Measurements from ENCODE around the gene APOL4. TPM values are rescaled to one million over a fixed set of nuclear protein-coding genes. Genes with fewer than 3 reads are reported as not detected.

Gene APOL4
- polyA plus RNA-seq, 6 donors from 2014 or later, result 0.09 to 1.6 (median 0.72) TPM; not detected in 2

DNA sequence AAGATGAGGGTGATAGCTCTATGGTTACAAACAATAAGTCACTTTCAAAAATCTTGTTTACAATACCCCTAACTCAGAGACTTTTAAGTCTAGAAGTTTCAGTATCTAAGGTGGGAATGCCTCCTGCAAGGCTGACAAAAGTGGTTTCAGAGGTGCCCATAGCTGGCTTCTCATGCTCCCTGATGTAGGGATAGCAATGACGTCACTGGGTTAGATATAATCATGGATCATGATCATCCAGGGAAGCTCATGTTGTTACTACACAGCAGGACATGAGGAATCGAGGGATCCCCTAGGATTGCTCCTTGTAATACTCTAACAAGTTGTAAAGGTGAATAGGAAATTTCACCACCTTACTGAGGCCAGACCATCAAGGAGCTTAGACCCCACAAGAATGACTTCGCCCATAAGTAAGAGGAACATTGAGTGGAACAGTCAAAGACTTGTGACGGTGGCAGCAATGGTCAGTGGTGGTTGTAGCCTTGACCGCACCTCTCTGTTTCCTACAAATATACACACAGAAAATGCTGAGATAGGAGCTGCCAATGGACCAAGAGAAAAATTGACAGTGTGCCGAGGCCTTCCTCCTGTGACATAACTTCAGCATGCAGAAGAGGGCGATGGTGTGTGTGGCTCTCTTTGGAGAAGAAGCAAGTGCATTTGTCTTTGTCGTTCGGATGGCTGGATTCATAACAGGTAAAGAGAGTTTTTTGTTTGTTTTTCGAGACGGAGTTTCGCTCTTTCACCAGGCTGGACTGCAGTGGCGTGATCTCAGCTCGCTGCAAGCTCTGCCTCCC lies 15.6 kb downstream of the APOL4 start:
- Mint-ChIP-seq H3K36me3 (peaks cover 4 to 8% of the 10 kb centered on the region in 2 donors), H3K4me1 (no peaks in the 10 kb centered on the region), H3K4me3 (no peak overlapping the region), H3K9me3 (no peaks in the 10 kb centered on the region), H3K27ac (peak overlapping the region in 1 of 6 donors; percentile 67), H3K27me3 (peaks cover 0 to 18% (median 15%) of the 10 kb centered on the region in 3 donors)
- DNase-seq (no peak), ATAC-seq (ENCODE audit: low read depth in 2 of 2) (no peak)

DNA sequence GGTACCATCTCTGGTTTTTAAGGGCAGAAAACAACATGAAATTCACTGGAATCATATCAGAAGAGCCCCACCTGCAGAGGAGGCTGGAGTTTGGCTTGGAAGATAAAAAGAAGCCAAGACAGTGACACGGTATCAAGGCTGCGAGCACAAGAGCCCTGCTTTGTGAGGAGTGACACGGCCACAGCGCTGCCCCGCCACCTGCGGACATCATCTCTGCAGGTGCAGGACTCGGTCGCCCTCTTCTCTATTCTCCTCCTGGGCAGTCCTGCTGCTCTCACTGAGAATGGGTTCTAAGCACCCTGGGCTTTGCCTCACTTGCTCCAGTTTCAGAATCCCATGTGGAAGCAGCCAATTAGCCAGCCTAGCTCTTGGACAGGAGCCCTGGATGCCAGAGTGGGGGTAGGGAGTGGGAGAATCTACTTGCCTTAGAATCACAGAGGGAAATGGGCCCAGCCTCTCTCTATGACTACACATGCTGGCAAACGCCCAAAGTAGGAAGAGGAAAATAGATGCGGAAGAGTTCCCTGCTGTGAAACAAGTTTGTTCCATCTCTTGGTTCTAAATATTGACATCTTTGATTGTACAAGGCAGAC lies 17.1 kb downstream of the APOL4 start:
- Mint-ChIP-seq H3K27me3 (peaks cover 0 to 10% (median 9%) of the 10 kb centered on the region in 3 donors), H3K27ac (no peak overlapping the region), H3K36me3 (peaks cover 3 to 4% of the 10 kb centered on the region in 2 donors), H3K4me3 (no peak overlapping the region), H3K4me1 (peaks cover 0 to 7% (median 0%) of the 10 kb centered on the region in 3 donors), H3K9me3 (no peaks in the 10 kb centered on the region)
- ATAC-seq (ENCODE audit: low read depth in 2 of 2) (no peak), DNase-seq (no peak)

DNA sequence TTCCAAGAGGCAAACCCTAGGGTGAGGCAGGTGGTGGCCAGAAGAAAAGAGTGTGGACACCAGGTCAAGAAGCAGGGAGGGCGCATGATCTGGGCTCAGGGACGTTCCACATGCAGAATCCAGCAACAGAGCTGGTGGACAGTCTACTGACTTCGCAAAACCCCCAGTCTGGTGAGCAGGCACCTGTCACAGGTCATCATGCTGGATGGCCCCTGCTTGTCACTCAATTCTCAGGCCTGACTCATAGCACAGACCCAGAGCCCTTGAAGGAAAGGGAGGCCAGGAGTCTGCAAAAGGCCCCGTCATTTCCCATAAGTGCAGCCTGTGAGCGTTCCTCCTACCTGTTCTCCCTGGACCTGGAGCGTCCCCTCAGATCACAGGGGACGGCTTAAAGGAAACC lies 18.2 kb downstream of the APOL4 start:
- H3K36me3 Mint-ChIP-seq, result peaks cover 0 to 4% of the 10 kb centered on the region in 2 donors
- H3K4me3 Mint-ChIP-seq, result no peak overlapping the region
- H3K4me1 Mint-ChIP-seq, result peaks cover 0 to 7% (median 0%) of the 10 kb centered on the region in 3 donors
- no peaks in the 10 kb centered on the region for H3K9me3 Mint-ChIP-seq
- DNase-seq, result no peak
- H3K27me3 Mint-ChIP-seq, result peaks cover 0 to 5% (median 0%) of the 10 kb centered on the region in 3 donors
- ATAC-seq (ENCODE audit: low read depth in 2 of 2), result no peak
- H3K27ac Mint-ChIP-seq, result no peak overlapping the region

DNA sequence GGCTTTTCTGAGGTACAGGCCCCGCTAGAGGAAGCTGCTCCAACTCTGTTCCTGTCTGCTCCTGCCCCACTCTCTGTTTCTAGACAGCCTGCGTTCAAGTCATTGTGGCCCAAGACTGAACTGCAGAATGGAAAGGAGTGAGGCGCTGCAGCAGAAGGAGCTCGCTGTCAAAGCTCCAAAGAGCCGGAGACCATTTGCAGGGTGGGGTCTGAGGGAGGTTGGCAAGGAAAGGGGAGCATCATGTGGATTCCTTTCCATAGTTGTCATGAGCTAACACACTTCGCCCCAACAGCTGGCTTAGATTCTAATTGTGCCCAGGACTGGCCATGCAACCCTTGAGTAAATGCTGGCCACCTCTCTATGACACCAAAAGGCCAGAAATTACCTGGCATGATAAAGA lies 18.8 kb downstream of the APOL4 start:
- no peak for ATAC-seq (ENCODE audit: low read depth in 2 of 2)
- H3K4me1 Mint-ChIP-seq, result peaks cover 0 to 7% (median 0%) of the 10 kb centered on the region in 3 donors
- H3K27me3 Mint-ChIP-seq, result peaks cover 0 to 5% (median 0%) of the 10 kb centered on the region in 3 donors
- H3K9me3 Mint-ChIP-seq, result no peaks in the 10 kb centered on the region
- no peak overlapping the region for H3K27ac Mint-ChIP-seq
- no peak overlapping the region for H3K4me3 Mint-ChIP-seq
- H3K36me3 Mint-ChIP-seq, result no peaks in the 10 kb centered on the region
- no peak for DNase-seq

DNA sequence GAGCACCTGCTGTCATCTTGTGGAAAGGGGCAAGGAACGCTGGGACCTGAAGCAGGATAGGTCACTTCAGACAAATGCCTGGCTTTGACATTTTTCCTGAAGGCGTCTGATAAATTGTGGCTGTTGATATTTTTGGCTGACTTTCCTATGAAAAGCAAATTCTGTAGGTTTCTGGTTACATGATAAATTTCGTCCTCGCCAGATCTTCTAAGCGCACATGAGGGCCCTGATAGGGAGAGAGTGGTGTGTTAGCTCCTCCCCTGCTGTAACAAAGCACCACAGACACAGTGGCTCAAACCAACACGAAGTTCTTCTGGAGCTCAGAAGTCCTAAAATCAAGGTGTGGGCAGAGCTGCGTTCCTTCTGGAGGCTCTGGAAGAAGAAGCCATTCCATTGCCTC lies 19.6 kb downstream of the APOL4 start:
- ATAC-seq (ENCODE audit: low read depth in 2 of 2) (no peak), DNase-seq (no peak)
- H3K4me3 Mint-ChIP-seq, result peak overlapping the region in 1 of 8 donors; percentile 36
- no peak overlapping the region for H3K27ac Mint-ChIP-seq
- H3K27me3 Mint-ChIP-seq, result peaks cover 0 to 5% (median 0%) of the 10 kb centered on the region in 3 donors
- no peaks in the 10 kb centered on the region for H3K36me3 Mint-ChIP-seq
- peaks cover 0 to 7% (median 0%) of the 10 kb centered on the region in 3 donors for H3K4me1 Mint-ChIP-seq
- H3K9me3 Mint-ChIP-seq, result no peaks in the 10 kb centered on the region

DNA sequence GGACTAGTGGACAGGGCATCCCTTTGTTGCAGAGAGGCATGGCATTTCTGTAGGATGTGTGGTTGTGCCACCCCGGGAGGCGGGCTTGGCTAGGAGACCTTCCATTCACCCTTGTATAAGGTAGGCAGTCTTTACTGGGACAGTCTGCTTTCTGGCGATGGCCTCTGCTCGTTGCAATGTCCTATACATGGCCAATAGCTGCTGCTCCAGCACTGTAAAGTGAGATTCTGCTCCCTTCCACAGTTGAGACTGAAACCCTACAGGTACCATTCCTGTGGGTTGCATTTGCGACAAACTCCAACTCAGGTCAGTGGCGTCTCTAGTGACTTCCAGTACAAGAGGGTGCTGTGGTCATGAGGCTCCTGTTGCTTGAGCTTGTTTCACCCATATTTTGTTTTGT lies 20.7 kb downstream of the APOL4 start:
- ATAC-seq (ENCODE audit: low read depth in 2 of 2) (no peak), DNase-seq (no peak)
- Mint-ChIP-seq H3K9me3 (no peaks in the 10 kb centered on the region), H3K27ac (no peak overlapping the region), H3K4me1 (peaks cover 0 to 7% (median 0%) of the 10 kb centered on the region in 3 donors), H3K27me3 (peaks cover 0 to 5% (median 0%) of the 10 kb centered on the region in 3 donors), H3K4me3 (no peak overlapping the region), H3K36me3 (no peaks in the 10 kb centered on the region)

DNA sequence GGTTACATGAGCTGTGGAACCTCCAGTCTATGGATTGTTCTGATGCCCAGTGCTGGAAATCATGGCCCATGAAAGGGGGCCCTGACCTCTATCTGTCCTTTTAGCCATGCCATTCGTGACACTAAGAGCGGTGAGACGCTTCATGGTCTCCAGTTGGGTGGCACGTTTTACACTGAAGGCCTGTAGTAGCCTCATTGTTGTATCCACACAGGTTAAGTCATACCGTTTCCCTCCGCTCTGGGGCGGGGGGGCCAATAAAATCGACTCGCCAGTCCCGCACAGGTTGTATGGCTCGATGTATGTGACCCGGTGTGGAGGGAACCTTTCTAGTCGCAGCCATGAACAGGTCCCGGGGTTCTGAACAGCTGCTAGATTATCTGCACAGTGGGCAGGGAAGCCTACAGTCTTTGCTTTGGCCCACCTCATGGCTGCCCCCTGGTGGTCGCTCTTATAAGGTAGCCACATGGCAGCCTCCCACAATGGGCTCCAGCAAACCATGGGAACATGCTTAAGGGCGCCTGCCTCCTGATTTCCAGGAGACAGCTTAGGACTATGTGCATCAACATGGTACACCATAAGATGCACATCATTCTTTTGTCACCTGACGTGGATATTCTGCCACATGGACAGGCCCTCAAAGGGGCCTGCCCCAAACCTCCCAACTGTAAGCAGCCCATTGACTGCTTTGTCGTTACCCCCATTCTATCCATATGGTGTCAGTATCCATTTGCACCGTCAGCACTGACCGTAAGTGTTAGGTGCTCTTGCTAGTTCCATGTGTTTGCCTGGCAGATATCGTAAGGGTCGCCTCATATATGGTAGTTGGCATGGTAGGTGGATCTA lies 21.4 kb downstream of the APOL4 start:
- DNase-seq (peak; percentile 74), ATAC-seq (ENCODE audit: low read depth in 2 of 2) (peak; percentile 99)
- peaks cover 0 to 5% (median 0%) of the 10 kb centered on the region in 3 donors for H3K27me3 Mint-ChIP-seq
- H3K27ac Mint-ChIP-seq, result peak overlapping the region in 4 of 6 donors; percentile 62 to 89 (median 70)
- H3K9me3 Mint-ChIP-seq, result no peaks in the 10 kb centered on the region
- H3K4me1 Mint-ChIP-seq, result peaks cover 0 to 7% (median 0%) of the 10 kb centered on the region in 3 donors
- H3K4me3 Mint-ChIP-seq, result peak overlapping the region in 1 of 8 donors; percentile 15
- H3K36me3 Mint-ChIP-seq, result no peaks in the 10 kb centered on the region

DNA sequence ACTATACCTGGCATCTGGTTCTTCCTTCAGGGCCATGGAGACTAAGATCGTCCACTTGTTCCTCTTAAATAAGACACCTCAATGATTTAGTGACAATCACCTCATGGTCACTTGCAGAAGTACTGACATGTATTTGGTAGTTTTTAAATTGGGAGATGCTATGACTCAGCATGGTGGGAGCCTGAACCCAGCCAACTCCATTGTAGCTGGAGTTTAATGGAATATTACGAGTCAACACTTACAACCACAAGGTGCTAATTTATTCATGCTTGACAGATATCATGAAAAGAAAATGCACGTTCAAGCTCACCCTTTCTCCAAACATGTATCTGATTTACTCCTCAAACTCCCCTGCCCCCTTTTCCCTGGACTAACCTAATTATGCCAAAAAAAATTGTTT lies 24.4 kb downstream of the APOL4 start:
- Mint-ChIP-seq H3K27ac (peak overlapping the region in 1 of 6 donors; percentile 35), H3K9me3 (no peaks in the 10 kb centered on the region), H3K4me3 (no peak overlapping the region), H3K4me1 (peaks cover 0 to 7% (median 0%) of the 10 kb centered on the region in 3 donors), H3K27me3 (no peaks in the 10 kb centered on the region), H3K36me3 (no peaks in the 10 kb centered on the region)
- no peak for DNase-seq
- no peak for ATAC-seq (ENCODE audit: low read depth in 2 of 2)

DNA sequence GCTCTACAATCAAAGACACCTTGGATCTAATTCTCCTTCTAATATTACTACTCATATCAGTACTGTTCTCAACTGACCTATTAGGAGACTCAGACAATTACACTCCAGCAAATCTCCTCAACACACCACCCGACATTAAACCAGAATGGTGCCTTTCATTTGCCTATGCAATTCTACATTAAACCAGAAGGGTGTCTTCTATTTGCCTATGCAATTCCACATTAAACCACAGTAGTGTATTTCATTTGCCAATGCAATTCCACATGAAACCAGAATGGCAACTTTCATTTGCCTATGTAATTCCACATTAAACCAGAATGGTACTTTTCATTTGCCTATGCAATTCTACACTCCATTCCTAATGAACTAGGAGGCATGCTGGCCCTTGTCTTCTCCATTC lies 25.7 kb downstream of the APOL4 start:
- no peak for DNase-seq
- no peaks in the 10 kb centered on the region for H3K9me3 Mint-ChIP-seq
- H3K27ac Mint-ChIP-seq, result no peak overlapping the region
- H3K4me1 Mint-ChIP-seq, result peaks cover 0 to 7% (median 0%) of the 10 kb centered on the region in 3 donors
- H3K4me3 Mint-ChIP-seq, result no peak overlapping the region
- no peaks in the 10 kb centered on the region for H3K36me3 Mint-ChIP-seq
- no peak for ATAC-seq (ENCODE audit: low read depth in 2 of 2)
- H3K27me3 Mint-ChIP-seq, result no peaks in the 10 kb centered on the region

DNA sequence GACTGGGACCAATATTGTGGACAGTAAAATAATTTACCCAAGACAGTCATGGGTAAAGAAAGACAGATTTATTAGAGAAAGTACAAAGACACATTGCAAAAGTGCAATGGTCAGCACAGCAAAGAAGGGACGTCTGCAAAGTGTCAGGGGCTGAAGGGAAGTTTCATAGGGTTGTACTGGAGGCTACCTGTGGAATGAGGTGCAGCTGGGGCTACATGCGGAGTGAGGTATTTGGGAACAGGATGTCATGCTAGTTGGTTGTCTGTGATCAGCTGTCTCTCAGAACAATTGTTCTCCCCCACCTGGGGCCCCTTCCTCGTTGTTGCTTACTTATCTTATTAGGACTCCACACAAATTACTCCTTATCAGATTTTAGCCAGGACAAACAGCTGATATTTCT lies 29.7 kb downstream of the APOL4 start:
- Mint-ChIP-seq H3K27me3 (no peaks in the 10 kb centered on the region), H3K36me3 (no peaks in the 10 kb centered on the region), H3K4me3 (no peak overlapping the region), H3K27ac (peak overlapping the region in 1 of 6 donors; percentile 53), H3K4me1 (peaks cover 0 to 5% (median 0%) of the 10 kb centered on the region in 3 donors), H3K9me3 (peaks cover 0 to 4% (median 0%) of the 10 kb centered on the region in 7 donors)
- ATAC-seq (ENCODE audit: low read depth in 2 of 2) (no peak), DNase-seq (no peak)

DNA sequence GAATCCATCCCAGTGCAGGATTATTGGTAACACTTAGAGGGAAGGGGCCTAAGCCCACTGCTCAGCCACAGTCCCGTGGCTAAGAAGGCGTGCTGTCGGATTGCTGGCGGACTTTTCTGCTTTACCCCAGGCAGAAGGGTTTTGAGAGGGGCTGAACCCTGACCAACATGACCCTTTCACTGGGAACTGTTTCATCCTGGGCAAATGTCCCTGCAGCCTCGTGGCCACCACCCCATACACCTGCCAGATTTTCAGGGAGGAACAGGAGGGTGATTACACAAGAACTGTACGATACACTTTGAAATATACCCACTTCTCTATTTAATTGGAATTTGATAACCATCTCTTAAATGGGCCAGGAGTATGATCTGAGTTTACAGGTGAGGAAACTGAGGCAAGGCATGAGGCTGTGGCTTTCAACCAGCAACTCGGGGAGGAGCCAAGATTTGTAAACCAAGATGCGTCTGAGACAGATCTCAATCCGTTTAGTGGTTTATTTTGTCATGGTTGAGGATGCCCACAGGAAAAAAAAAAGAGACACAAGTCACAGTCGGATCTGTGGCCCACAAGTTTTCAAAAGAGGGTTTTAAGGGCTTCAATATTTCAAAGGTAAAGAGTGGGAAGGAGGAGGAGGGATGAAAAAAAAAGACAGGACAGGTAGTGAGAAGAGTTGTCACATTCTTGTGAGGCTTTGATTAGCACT lies 34.9 kb downstream of the APOL4 start:
- H3K36me3 Mint-ChIP-seq, result no peaks in the 10 kb centered on the region
- DNase-seq, result no peak

DNA sequence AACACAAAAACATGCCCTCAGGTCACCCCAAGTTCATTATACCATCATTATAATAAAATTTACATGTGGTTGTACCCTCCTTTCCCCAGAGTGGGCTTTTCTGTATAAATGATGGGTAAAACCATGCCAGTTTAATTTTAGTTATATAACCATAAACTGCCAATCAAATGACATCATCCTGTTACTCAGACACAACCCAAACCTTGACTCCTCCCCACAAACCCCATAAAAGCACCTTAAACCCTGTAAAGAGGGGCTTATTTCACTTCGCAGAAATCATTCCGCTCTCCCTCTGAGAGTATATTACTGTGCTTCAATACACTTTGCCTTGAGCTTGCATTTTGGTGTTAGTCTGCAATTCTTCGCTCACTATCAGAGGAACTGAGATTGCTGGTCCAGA lies 35.5 kb downstream of the APOL4 start:
- no peaks in the 10 kb centered on the region for H3K27me3 Mint-ChIP-seq
- no peak for DNase-seq
- ATAC-seq (ENCODE audit: low read depth in 2 of 2), result no peak
- peaks cover 0 to 4% (median 0%) of the 10 kb centered on the region in 7 donors for H3K9me3 Mint-ChIP-seq
- no peaks in the 10 kb centered on the region for H3K36me3 Mint-ChIP-seq
- H3K27ac Mint-ChIP-seq, result peak overlapping the region in 1 of 6 donors; percentile 98
- no peak overlapping the region for H3K4me3 Mint-ChIP-seq
- H3K4me1 Mint-ChIP-seq, result peaks cover 37 to 57% (median 41%) of the 10 kb centered on the region in 3 donors

More for the DNA sequence above, 34.9 kb downstream of the APOL4 start:
- Mint-ChIP-seq H3K4me1 (peaks cover 31 to 52% (median 35%) of the 10 kb centered on the region in 3 donors), H3K4me3 (peak overlapping the region in 1 of 8 donors; percentile 61), H3K27ac (peak overlapping the region in 1 of 6 donors; percentile 76), H3K9me3 (peaks cover 0 to 4% (median 0%) of the 10 kb centered on the region in 7 donors), H3K27me3 (no peaks in the 10 kb centered on the region)
- ATAC-seq (ENCODE audit: low read depth in 2 of 2), result no peak

Data from naive B cell (primary cell).